K562 (cell line): ENCODE data around the gene NCBP2. TPM values are rescaled to one million over a fixed set of nuclear protein-coding genes. Genes with fewer than 3 reads are reported as not detected.
A peak's percentile ranks its signal among the peaks of the same experiment; 100 is the strongest.

Experiments
- CREB5 ChIP-seq: fragments of 250-450 bp; sonication (Bioruptor Pico); IDR thresholded peaks from 2 replicates; pipeline ENCODE4 v1.5.0; 2020; ENCODE audit warnings: mild to moderate bottlenecking
- CXXC5 ChIP-seq: fragments of 250-450 bp; sonication (Bioruptor Pico); IDR thresholded peaks from 2 replicates; pipeline ENCODE4 v1.8.0; 2022; ENCODE audit warnings: inconsistent platforms, mild to moderate bottlenecking, moderate library complexity
- ETV6 ChIP-seq, 3 experiments: fragments of 150-350 bp in 1 of 3; sonication (generic) in 1 of 3; formaldehyde crosslinking in 1 of 3; IDR thresholded peaks; 2 replicates each; pipeline versions ENCODE4 v1.6.1 to v1.8.0; 2014 to 2022; ENCODE audit warnings: borderline replicate concordance in 2 of 3, low read depth in 2 of 3, antibody characterized with exemption in 1 of 3, low read length in 1 of 3, mild to moderate bottlenecking in 1 of 3, missing genetic modification reagents in 1 of 3
- GABPB2 ChIP-seq: fragments of 250-450 bp; sonication (Bioruptor Pico); conservative IDR thresholded peaks from 2 replicates; pipeline ENCODE4 v1.5.1; 2021; ENCODE audit warnings: mild to moderate bottlenecking
- NR3C1 ChIP-seq: sonication (generic); formaldehyde crosslinking; IDR thresholded peaks from 2 replicates; pipeline ENCODE4 v1.8.1; 2022; ENCODE audit warnings: missing genetic modification reagents
- POLR2B ChIP-seq: fragments of 450-650 bp; IDR thresholded peaks from 2 replicates; pipeline ENCODE4 v1.6.1; 2018; ENCODE audit warnings: low read depth; ENCODE audit not compliant: partially characterized antibody
- RBM34 ChIP-seq: fragments of 200-400 bp; formaldehyde crosslinking; IDR thresholded peaks from 2 replicates; pipeline ENCODE4 v1.6.1; 2018; ENCODE audit warnings: low read length, borderline replicate concordance; ENCODE audit not compliant: insufficient read depth
- SMARCC2 ChIP-seq: fragments of 450-650 bp; IDR thresholded peaks from 2 replicates; pipeline ENCODE4 v1.6.1; 2017; ENCODE audit warnings: antibody characterized with exemption, moderate library complexity, mild to moderate bottlenecking, low read depth
- SPI1 ChIP-seq: IDR thresholded peaks from 2 replicates; pipeline ENCODE4 v1.6.1; 2011; ENCODE audit warnings: low read depth, low read length, control low read depth, borderline replicate concordance
- STAT5A ChIP-seq: IDR thresholded peaks from 2 replicates; pipeline ENCODE4 v1.6.1; 2012; ENCODE audit warnings: low read length, inconsistent platforms, borderline replicate concordance
- TEAD1 ChIP-seq, 2 experiments: fragments of 450-650 bp in 1 of 2; sonication (generic) in 1 of 2; formaldehyde crosslinking; IDR thresholded peaks; 2 replicates each; pipeline versions ENCODE4 v1.4.0 to v1.8.0; 2020 to 2022; ENCODE audit warnings: mild to moderate bottlenecking in 2 of 2, missing genetic modification reagents in 1 of 2
- XRCC5 ChIP-seq: fragments of 200-400 bp; formaldehyde crosslinking; IDR thresholded peaks from 2 replicates; pipeline ENCODE4 v1.6.1; 2017; ENCODE audit warnings: low read depth, mild to moderate bottlenecking, low read length
- ZFP1 ChIP-seq: fragments of 450-650 bp; formaldehyde crosslinking; IDR thresholded peaks from 2 replicates; pipeline ENCODE4 v1.4.0; 2020; ENCODE audit warnings: mild to moderate bottlenecking, mixed read lengths
- polyA plus RNA-seq, 8 experiments: library from polyadenylated mRNA; depleted of rRNA in 4 of 8; stranded (reverse) in 5 of 8; unstranded in 3 of 8; fragments of >200 nt; fragmentation: Nextera tagmentation in 2 of 8; fragmentation: Illumina TruSeq in 1 of 8; extraction: Ambion mirVana in 2 of 8; extraction: Trizol in 1 of 8; gene quantifications; 2 replicates each; pipeline versions ENCODE4 v1.2.1 to v1.2.3, GENCODE V29; 2011 to 2014; ENCODE audit warnings: inconsistent platforms in 1 of 8, missing spikeins in 1 of 8
- total RNA-seq, 7 experiments: library from RNA; depleted of rRNA in 6 of 7; stranded (reverse); fragments of >200 nt in 6 of 7; fragmentation: Illumina TruSeq in 2 of 7; extraction: Trizol in 2 of 7; gene quantifications; 2 replicates each; pipeline versions ENCODE4 v1.2.1 to v1.2.3, GENCODE V29; 2011 to 2021; ENCODE audit warnings: low replicate concordance in 1 of 7
- TF ChIP-seq, protein P1 (sequence below): fragments of 200-600 bp; sonication (generic); IDR thresholded peaks from one replicate; pipeline ENCODE4 v1.6.1; 2012; ENCODE audit warnings: mild to moderate bottlenecking, low read depth, low read length, inconsistent platforms

The NCBP2 gene
- total and polyA plus RNA-seq, 9 of the 15 experiments (the other 6 are each of a cell fraction or from before 2014, with no cell fraction given): 56.4 to 102 (median 82.3) TPM

DNA sequence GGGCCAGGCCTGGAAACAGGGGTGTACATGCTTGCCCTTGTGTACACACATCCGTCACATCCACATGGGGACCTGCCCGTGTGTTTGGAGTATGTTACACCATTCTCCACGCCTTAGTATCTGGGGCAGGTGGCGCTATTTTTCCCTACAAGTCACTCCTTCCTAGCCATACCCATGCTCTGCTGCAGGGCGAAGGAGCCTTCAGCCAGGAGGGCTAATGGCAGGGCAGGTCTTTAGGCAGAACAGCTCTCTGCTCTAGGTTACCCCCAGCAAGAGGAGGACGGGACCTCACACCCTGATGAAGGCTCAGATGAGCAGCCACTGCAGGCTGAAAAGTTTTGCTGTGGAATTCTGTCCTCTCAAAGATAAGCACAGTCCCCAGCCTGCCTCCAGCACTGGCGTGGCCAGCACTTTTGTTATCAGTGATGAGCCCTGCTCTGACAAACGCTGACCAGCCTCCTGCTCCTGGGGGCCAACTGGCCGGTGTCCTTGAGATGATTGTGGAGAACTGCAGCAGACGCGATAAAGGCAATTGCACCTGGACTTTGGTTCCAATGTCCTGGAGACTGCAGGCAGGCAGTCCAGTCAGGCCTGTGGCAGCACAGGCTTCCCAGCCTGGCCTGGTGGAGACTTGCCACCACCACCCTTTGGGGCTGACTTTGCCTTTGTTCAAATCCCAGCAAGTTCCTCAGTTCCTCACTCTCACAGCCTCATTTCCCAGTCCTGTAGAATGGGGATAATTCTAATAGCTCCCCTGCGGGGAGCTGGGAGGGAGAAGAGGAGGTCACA is 46.1 kb upstream of the NCBP2 start (continued):
- TF ChIP-seq, protein P1, sequence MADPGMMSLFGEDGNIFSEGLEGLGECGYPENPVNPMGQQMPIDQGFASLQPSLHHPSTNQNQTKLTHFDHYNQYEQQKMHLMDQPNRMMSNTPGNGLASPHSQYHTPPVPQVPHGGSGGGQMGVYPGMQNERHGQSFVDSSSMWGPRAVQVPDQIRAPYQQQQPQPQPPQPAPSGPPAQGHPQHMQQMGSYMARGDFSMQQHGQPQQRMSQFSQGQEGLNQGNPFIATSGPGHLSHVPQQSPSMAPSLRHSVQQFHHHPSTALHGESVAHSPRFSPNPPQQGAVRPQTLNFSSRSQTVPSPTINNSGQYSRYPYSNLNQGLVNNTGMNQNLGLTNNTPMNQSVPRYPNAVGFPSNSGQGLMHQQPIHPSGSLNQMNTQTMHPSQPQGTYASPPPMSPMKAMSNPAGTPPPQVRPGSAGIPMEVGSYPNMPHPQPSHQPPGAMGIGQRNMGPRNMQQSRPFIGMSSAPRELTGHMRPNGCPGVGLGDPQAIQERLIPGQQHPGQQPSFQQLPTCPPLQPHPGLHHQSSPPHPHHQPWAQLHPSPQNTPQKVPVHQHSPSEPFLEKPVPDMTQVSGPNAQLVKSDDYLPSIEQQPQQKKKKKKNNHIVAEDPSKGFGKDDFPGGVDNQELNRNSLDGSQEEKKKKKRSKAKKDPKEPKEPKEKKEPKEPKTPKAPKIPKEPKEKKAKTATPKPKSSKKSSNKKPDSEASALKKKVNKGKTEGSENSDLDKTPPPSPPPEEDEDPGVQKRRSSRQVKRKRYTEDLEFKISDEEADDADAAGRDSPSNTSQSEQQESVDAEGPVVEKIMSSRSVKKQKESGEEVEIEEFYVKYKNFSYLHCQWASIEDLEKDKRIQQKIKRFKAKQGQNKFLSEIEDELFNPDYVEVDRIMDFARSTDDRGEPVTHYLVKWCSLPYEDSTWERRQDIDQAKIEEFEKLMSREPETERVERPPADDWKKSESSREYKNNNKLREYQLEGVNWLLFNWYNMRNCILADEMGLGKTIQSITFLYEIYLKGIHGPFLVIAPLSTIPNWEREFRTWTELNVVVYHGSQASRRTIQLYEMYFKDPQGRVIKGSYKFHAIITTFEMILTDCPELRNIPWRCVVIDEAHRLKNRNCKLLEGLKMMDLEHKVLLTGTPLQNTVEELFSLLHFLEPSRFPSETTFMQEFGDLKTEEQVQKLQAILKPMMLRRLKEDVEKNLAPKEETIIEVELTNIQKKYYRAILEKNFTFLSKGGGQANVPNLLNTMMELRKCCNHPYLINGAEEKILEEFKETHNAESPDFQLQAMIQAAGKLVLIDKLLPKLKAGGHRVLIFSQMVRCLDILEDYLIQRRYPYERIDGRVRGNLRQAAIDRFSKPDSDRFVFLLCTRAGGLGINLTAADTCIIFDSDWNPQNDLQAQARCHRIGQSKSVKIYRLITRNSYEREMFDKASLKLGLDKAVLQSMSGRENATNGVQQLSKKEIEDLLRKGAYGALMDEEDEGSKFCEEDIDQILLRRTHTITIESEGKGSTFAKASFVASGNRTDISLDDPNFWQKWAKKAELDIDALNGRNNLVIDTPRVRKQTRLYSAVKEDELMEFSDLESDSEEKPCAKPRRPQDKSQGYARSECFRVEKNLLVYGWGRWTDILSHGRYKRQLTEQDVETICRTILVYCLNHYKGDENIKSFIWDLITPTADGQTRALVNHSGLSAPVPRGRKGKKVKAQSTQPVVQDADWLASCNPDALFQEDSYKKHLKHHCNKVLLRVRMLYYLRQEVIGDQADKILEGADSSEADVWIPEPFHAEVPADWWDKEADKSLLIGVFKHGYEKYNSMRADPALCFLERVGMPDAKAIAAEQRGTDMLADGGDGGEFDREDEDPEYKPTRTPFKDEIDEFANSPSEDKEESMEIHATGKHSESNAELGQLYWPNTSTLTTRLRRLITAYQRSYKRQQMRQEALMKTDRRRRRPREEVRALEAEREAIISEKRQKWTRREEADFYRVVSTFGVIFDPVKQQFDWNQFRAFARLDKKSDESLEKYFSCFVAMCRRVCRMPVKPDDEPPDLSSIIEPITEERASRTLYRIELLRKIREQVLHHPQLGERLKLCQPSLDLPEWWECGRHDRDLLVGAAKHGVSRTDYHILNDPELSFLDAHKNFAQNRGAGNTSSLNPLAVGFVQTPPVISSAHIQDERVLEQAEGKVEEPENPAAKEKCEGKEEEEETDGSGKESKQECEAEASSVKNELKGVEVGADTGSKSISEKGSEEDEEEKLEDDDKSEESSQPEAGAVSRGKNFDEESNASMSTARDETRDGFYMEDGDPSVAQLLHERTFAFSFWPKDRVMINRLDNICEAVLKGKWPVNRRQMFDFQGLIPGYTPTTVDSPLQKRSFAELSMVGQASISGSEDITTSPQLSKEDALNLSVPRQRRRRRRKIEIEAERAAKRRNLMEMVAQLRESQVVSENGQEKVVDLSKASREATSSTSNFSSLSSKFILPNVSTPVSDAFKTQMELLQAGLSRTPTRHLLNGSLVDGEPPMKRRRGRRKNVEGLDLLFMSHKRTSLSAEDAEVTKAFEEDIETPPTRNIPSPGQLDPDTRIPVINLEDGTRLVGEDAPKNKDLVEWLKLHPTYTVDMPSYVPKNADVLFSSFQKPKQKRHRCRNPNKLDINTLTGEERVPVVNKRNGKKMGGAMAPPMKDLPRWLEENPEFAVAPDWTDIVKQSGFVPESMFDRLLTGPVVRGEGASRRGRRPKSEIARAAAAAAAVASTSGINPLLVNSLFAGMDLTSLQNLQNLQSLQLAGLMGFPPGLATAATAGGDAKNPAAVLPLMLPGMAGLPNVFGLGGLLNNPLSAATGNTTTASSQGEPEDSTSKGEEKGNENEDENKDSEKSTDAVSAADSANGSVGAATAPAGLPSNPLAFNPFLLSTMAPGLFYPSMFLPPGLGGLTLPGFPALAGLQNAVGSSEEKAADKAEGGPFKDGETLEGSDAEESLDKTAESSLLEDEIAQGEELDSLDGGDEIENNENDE: no peak
- peak; percentile 80 to 94 for TF ChIP-seq TEAD1 (CRISPR knock-in tag; IDR thresholded peaks at IDR 0.05)
- TF ChIP-seq RBM34: no peak
- no peak for TF ChIP-seq CREB5
- TF ChIP-seq XRCC5: 0 out of 2 replicates have a peak, but pooled peaks have one; percentile 27
- TF ChIP-seq ETV6 (IDR thresholded peaks at IDR 0.05; ENCODE audit: borderline replicate concordance in 1 of 2, low read depth in 2 of 2, low read length in 1 of 2): 0 out of 4 replicates have a peak, but pooled peaks of 1 of the 2 experiments have one; percentile 51
- no peak for TF ChIP-seq ETV6 (CRISPR knock-in tag; IDR thresholded peaks at IDR 0.05; ENCODE audit: borderline replicate concordance)
- no peak for TF ChIP-seq ZFP1
- TF ChIP-seq GABPB2 (CRISPR knock-in tag): no peak
- peak; percentile 96 for TF ChIP-seq CXXC5 (CRISPR knock-in tag)
- TF ChIP-seq SPI1: no peak
- peak; percentile 96 for TF ChIP-seq STAT5A
- peak; percentile 80; the same call in 1 of the 2 replicates for TF ChIP-seq SMARCC2
- no peak for TF ChIP-seq POLR2B
- no peak for TF ChIP-seq NR3C1
